WTC11 (cell line): ENCODE results near the gene PGAP3. TPM values are rescaled to one million over a fixed set of nuclear protein-coding genes. Genes with fewer than 3 reads are reported as not detected.
A peak's percentile ranks its signal among the peaks of the same experiment; 100 is the strongest.

Experiments used
- AR ChIP-seq: fragments of 250-450 bp; sonication (Bioruptor Pico); IDR thresholded peaks from 2 replicates; pipeline ENCODE4 v1.9.0; 2021; ENCODE audit warnings: mild to moderate bottlenecking
- CTCF ChIP-seq: fragments of 200-600 bp; IDR thresholded peaks from 2 replicates; pipeline ENCODE4 v1.8.0; 2022; ENCODE audit warnings: antibody characterized with exemption
- EMX1 ChIP-seq: fragments of 250-450 bp; sonication (Bioruptor Pico); IDR thresholded peaks from 2 replicates; pipeline ENCODE4 v1.8.0; 2021; ENCODE audit warnings: mild to moderate bottlenecking
- GABPB1 ChIP-seq: sonication (generic); formaldehyde crosslinking; IDR thresholded peaks from 2 replicates; pipeline ENCODE4 v1.8.1; 2023; ENCODE audit warnings: mild to moderate bottlenecking, missing genetic modification reagents
- JAZF1 ChIP-seq: fragments of 250-450 bp; sonication (Bioruptor Pico); IDR thresholded peaks from 2 replicates; pipeline ENCODE4 v1.9.0; 2021; ENCODE audit warnings: moderate library complexity, mild to moderate bottlenecking, inconsistent platforms
- NFE2L1 ChIP-seq: sonication (generic); formaldehyde crosslinking; IDR thresholded peaks from 2 replicates; pipeline ENCODE4 v1.8.1; 2023; ENCODE audit warnings: missing genetic modification reagents
- NR3C1 ChIP-seq: sonication (generic); formaldehyde crosslinking; conservative IDR thresholded peaks from 2 replicates; pipeline ENCODE4 v1.8.1; 2023; ENCODE audit warnings: low read depth, mild to moderate bottlenecking, missing genetic modification reagents
- PREB ChIP-seq: sonication (generic); formaldehyde crosslinking; IDR thresholded peaks from 2 replicates; pipeline ENCODE4 v1.8.1; 2022; ENCODE audit warnings: mild to moderate bottlenecking, missing genetic modification reagents, moderate library complexity, borderline replicate concordance
- RORB ChIP-seq: fragments of 250-450 bp; sonication (Bioruptor Pico); IDR thresholded peaks from 2 replicates; pipeline ENCODE4 v1.9.0; 2021; ENCODE audit warnings: mild to moderate bottlenecking
- TEAD1 ChIP-seq: sonication (generic); formaldehyde crosslinking; IDR thresholded peaks from 2 replicates; pipeline ENCODE4 v1.8.0; 2022; ENCODE audit warnings: mild to moderate bottlenecking, missing genetic modification reagents
- TP53 ChIP-seq: sonication (generic); formaldehyde crosslinking; IDR thresholded peaks from 2 replicates; pipeline ENCODE4 v1.8.1; 2023; ENCODE audit warnings: mild to moderate bottlenecking, missing genetic modification reagents
- USF2 ChIP-seq: sonication (generic); formaldehyde crosslinking; IDR thresholded peaks from 2 replicates; pipeline ENCODE4 v1.8.1; 2023; ENCODE audit warnings: mild to moderate bottlenecking, missing genetic modification reagents, moderate library complexity
- ZBTB21 ChIP-seq: sonication (generic); formaldehyde crosslinking; IDR thresholded peaks from 2 replicates; pipeline ENCODE4 v1.8.1; 2023; ENCODE audit warnings: mild to moderate bottlenecking, missing genetic modification reagents, borderline replicate concordance
- ZNF219 ChIP-seq: sonication (generic); formaldehyde crosslinking; IDR thresholded peaks from 2 replicates; pipeline ENCODE4 v1.8.0; 2023; ENCODE audit warnings: missing genetic modification reagents, mild to moderate bottlenecking, borderline replicate concordance
- ZNF263 ChIP-seq: sonication (generic); formaldehyde crosslinking; IDR thresholded peaks from 2 replicates; pipeline ENCODE4 v1.8.1; 2022; ENCODE audit warnings: low read depth, mild to moderate bottlenecking, moderate library complexity, missing genetic modification reagents
- ZNF281 ChIP-seq: sonication (generic); formaldehyde crosslinking; IDR thresholded peaks from 2 replicates; pipeline ENCODE4 v1.8.0; 2023; ENCODE audit warnings: mild to moderate bottlenecking, missing genetic modification reagents
- ZNF317 ChIP-seq: sonication (generic); formaldehyde crosslinking; IDR thresholded peaks from 2 replicates; pipeline ENCODE4 v1.8.1; 2023; ENCODE audit warnings: low read depth, mild to moderate bottlenecking, moderate library complexity, missing genetic modification reagents, borderline replicate concordance
- ZNF396 ChIP-seq: fragments of 250-450 bp; sonication (Bioruptor Pico); IDR thresholded peaks from 2 replicates; pipeline ENCODE4 v1.8.0; 2021; ENCODE audit warnings: mild to moderate bottlenecking, moderate library complexity, borderline replicate concordance
- ZNF425 ChIP-seq: fragments of 250-450 bp; sonication (Bioruptor Pico); conservative IDR thresholded peaks from 2 replicates; pipeline ENCODE4 v1.9.0; 2021; ENCODE audit warnings: mild to moderate bottlenecking
- total RNA-seq: library from RNA; stranded (reverse); gene quantifications from 3 replicates; pipeline ENCODE4 v1.2.3, GENCODE V29; 2021

PGAP3 gene
- total RNA-seq, 1 experiment from 2014 or later, result 24.9 TPM

GRCh38 chr17:39667945-39668924 is 19.6 kb downstream of the PGAP3 start, which contains the start of gene PNMT (continued):
- TF ChIP-seq GABPB1 (CRISPR knock-in tag), result peak; percentile 72; the same call in 1 of the 2 replicates
- TF ChIP-seq ZBTB21 (CRISPR knock-in tag), result 0 out of 2 replicates have a peak, but pooled peaks have one; percentile 27
- no peak for TF ChIP-seq ZNF317
- TF ChIP-seq EMX1 (CRISPR knock-in tag), result no peak
- 0 out of 2 replicates have a peak, but pooled peaks have one; percentile 42 for TF ChIP-seq ZNF263 (CRISPR knock-in tag)
- no peak for TF ChIP-seq ZNF425 (CRISPR knock-in tag)
- peak; percentile 26; the same call in 1 of the 2 replicates for TF ChIP-seq CTCF
- no peak for TF ChIP-seq NR3C1
- TF ChIP-seq TEAD1, result no peak
- 0 out of 2 replicates have a peak, but pooled peaks have one; percentile 16 for TF ChIP-seq USF2 (CRISPR knock-in tag)
- TF ChIP-seq ZNF396, result no peak
- no peak for TF ChIP-seq ZNF281 (CRISPR knock-in tag)
- TF ChIP-seq ZNF219 (CRISPR knock-in tag), result no peak
- no peak; the same call in 1 of the 2 replicates for TF ChIP-seq NFE2L1 (CRISPR knock-in tag)
- TF ChIP-seq RORB (CRISPR knock-in tag), result no peak
- no peak for TF ChIP-seq PREB (CRISPR knock-in tag)
- no peak for TF ChIP-seq AR (CRISPR knock-in tag)
- no peak for TF ChIP-seq JAZF1 (CRISPR knock-in tag)
- no peak for TF ChIP-seq TP53 (CRISPR knock-in tag)
